ENCODE measurements around the gene SLC18B1. TPM values are rescaled to one million over a fixed set of nuclear protein-coding genes. Genes with fewer than 3 reads are reported as not detected.

SLC18B1 gene
- total RNA-seq, 2 experiments from 2014 or later: 6.0 to 6.3 TPM

Other genes with a start within 250 kb of the SLC18B1 start
- not detected for gene TAAR8, start 246.0 kb downstream of the SLC18B1 start, total RNA-seq
- gene TAAR6, start 228.3 kb downstream of the SLC18B1 start, total RNA-seq: not detected
- gene TAAR5, start 208.9 kb downstream of the SLC18B1 start, total RNA-seq: not detected
- gene TAAR2, start 174.4 kb downstream of the SLC18B1 start, total RNA-seq: not detected
- not detected for gene TAAR1, start 139.5 kb downstream of the SLC18B1 start, total RNA-seq
- not detected for gene VNN1, start 84.6 kb downstream of the SLC18B1 start, total RNA-seq
- 10 to 100 TPM; 16.3 to 16.8 TPM for gene VNN2, start 40.7 kb downstream of the SLC18B1 start, total RNA-seq
- gene RPS12, start 15.9 kb upstream of the SLC18B1 start, total RNA-seq: 1,000 to 10,000 TPM; 1,299 to 1,346 TPM

All from activated CD8-positive, alpha-beta T cell treated with anti-CD3 and anti-CD28 coated beads, Interleukin-2, amount 10 ng/mL, durations not matched to agents 7 days and 5 days (primary cell).